ENCODE results near the gene C10orf90.
"Not testable (repeated sequence)": the region's sequence is repeated elsewhere in the genome, so short reads cannot be mapped to it uniquely, and the experiment has no call there.

C10orf90 gene

GRCh38 chr10:126390324-126390723 is 280.2 kb downstream of the C10orf90 start:
- no peak for DNase-seq (ENCODE audit: low read depth)

- no peak for DNase-seq (ENCODE audit: low read depth)
Measured at GRCh38 chr10:126387931-126388911, 282.3 kb downstream of the C10orf90 start, which contains the start of gene ADAM12. TSS of gene ADAM12 (minus strand) at chr10:126388477. CDS start at chr10:126388145, 332 bp downstream.

GRCh38 chr10:126387041-126387921 is 283.2 kb downstream of the C10orf90 start:
- no peak for DNase-seq (ENCODE audit: low read depth)

- DNase-seq (ENCODE audit: low read depth), result no peak
Measured at GRCh38 chr10:126384269-126384873, 286.1 kb downstream of the C10orf90 start.

- DNase-seq (ENCODE audit: low read depth), result no peak
Measured at GRCh38 chr10:126380352-126381076, 290.0 kb downstream of the C10orf90 start.

- not testable (repeated sequence) for DNase-seq (ENCODE audit: low read depth)
Measured at GRCh38 chr10:126379166-126379565, 291.3 kb downstream of the C10orf90 start.

GRCh38 chr10:126376956-126377355 is 293.5 kb downstream of the C10orf90 start:
- no peak for DNase-seq (ENCODE audit: low read depth)

- DNase-seq (ENCODE audit: low read depth), result no peak
Measured at GRCh38 chr10:126375926-126376554, 294.5 kb downstream of the C10orf90 start.

- DNase-seq (ENCODE audit: low read depth), result no peak
Measured at GRCh38 chr10:126375299-126375698, 295.2 kb downstream of the C10orf90 start.

All from stimulated activated CD8-positive, alpha-beta memory T cell treated with anti-CD3 and anti-CD28 coated beads, Interleukin-12 subunit alpha, Interleukin-12 subunit beta, amount 100 ng/mL, for 1 hour (primary cell).